HepG2 (cell line): ENCODE data around the gene SLC9A8. TPM values are rescaled to one million over a fixed set of nuclear protein-coding genes. Genes with fewer than 3 reads are reported as not detected.

ENCODE experiments used
- ARNT2 ChIP-seq: sonication (generic); formaldehyde crosslinking; IDR thresholded peaks from 2 replicates; pipeline ENCODE4 v1.8.0; 2022; ENCODE audit warnings: mild to moderate bottlenecking, low read depth, missing genetic modification reagents, moderate library complexity
- CAMTA2 ChIP-seq: sonication (generic); formaldehyde crosslinking; IDR thresholded peaks from 2 replicates; pipeline ENCODE4 v1.4.0; 2020; ENCODE audit warnings: mild to moderate bottlenecking, missing genetic modification reagents, borderline replicate concordance
- CREM ChIP-seq, 2 experiments: sonication (generic) in 1 of 2; formaldehyde crosslinking in 1 of 2; IDR thresholded peaks; 2 replicates each; pipeline versions ENCODE4 v1.4.0 to v1.6.1; 2016 to 2020; ENCODE audit warnings: antibody characterized with exemption in 1 of 2, mild to moderate bottlenecking in 1 of 2, missing genetic modification reagents in 1 of 2
- ETV6 ChIP-seq: sonication (generic); formaldehyde crosslinking; conservative IDR thresholded peaks from 2 replicates; pipeline ENCODE4 v1.4.0; 2020; ENCODE audit warnings: missing genetic modification reagents
- FOXA3 ChIP-seq: IDR thresholded peaks from 2 replicates; pipeline ENCODE4 v1.6.1; 2016; ENCODE audit warnings: missing genetic modification reagents, missing compliant biosample characterization
- GABPA ChIP-seq, 2 experiments: IDR thresholded peaks; 2 replicates each; pipeline ENCODE4 v1.6.1; 2011 to 2016; ENCODE audit warnings: low read depth in 2 of 2, low read length in 1 of 2, missing biosample characterization in 1 of 2, missing genetic modification characterization in 1 of 2
- HIVEP1 ChIP-seq: sonication (generic); formaldehyde crosslinking; IDR thresholded peaks from 2 replicates; pipeline ENCODE4 v1.4.0; 2020; ENCODE audit warnings: mild to moderate bottlenecking, missing genetic modification reagents
- HNRNPH1 ChIP-seq: fragments of 200-400 bp; formaldehyde crosslinking; optimal IDR thresholded peaks from 2 replicates; pipeline ENCODE3; 2017; ENCODE audit warnings: mild to moderate bottlenecking, low read depth, low read length
- HNRNPLL ChIP-seq: fragments of 200-400 bp; formaldehyde crosslinking; IDR thresholded peaks from 2 replicates; pipeline ENCODE4 v1.6.1; 2017; ENCODE audit warnings: mild to moderate bottlenecking, low read depth, low read length; ENCODE audit not compliant: poor library complexity, severe bottlenecking
- JARID2 ChIP-seq: sonication (generic); formaldehyde crosslinking; IDR thresholded peaks from 2 replicates; pipeline ENCODE4 v1.8.1; 2023; ENCODE audit warnings: missing genetic modification reagents, inconsistent platforms; ENCODE audit not compliant: insufficient replicate concordance
- NCOA5 ChIP-seq: sonication (generic); formaldehyde crosslinking; IDR thresholded peaks from 2 replicates; pipeline ENCODE4 v1.4.0; 2020; ENCODE audit warnings: missing genetic modification reagents
- PHF5A ChIP-seq: IDR thresholded peaks from one replicate; pipeline ENCODE4 v1.6.1; 2018; ENCODE audit warnings: low read depth, missing genetic modification reagents; ENCODE audit not compliant: unreplicated experiment
- RAD21 ChIP-seq: fragments of 450-650 bp; formaldehyde crosslinking; IDR thresholded peaks from 2 replicates; pipeline ENCODE4 v1.5.0; 2020; ENCODE audit warnings: mild to moderate bottlenecking
- SKI ChIP-seq: fragments of 450-650 bp; IDR thresholded peaks from one replicate; pipeline ENCODE4 v1.6.1; 2018; ENCODE audit warnings: mild to moderate bottlenecking; ENCODE audit not compliant: partially characterized antibody
- ZNF225 ChIP-seq: sonication (generic); formaldehyde crosslinking; IDR thresholded peaks from 2 replicates; pipeline ENCODE4 v1.4.0; 2020; ENCODE audit warnings: mild to moderate bottlenecking, missing genetic modification reagents
- ZNF30 ChIP-seq: sonication (generic); formaldehyde crosslinking; IDR thresholded peaks from 2 replicates; pipeline ENCODE4 v1.5.0; 2020; ENCODE audit warnings: mild to moderate bottlenecking, missing genetic modification reagents
- ZNF432 ChIP-seq: sonication (generic); formaldehyde crosslinking; IDR thresholded peaks from 2 replicates; pipeline ENCODE4 v1.5.0; 2020; ENCODE audit warnings: missing genetic modification reagents, mild to moderate bottlenecking, borderline replicate concordance
- ZNF7 ChIP-seq: IDR thresholded peaks from 2 replicates; pipeline ENCODE4 v1.6.1; 2016; ENCODE audit warnings: missing biosample characterization, missing genetic modification reagents
- ZSCAN21 ChIP-seq: sonication (generic); formaldehyde crosslinking; IDR thresholded peaks from 2 replicates; pipeline ENCODE4 v1.8.0; 2022; ENCODE audit warnings: mild to moderate bottlenecking, missing genetic modification reagents, moderate library complexity, borderline replicate concordance
- polyA plus RNA-seq, 8 experiments: library from polyadenylated mRNA; depleted of rRNA in 3 of 8; stranded (reverse) in 7 of 8; unstranded in 1 of 8; fragments of >200 nt; fragmentation: Illumina TruSeq in 4 of 8; extraction: Trizol in 4 of 8; gene quantifications; 2 replicates each; pipeline versions ENCODE4 v1.2.1 to v1.2.3, GENCODE V29; 2011 to 2016; ENCODE audit warnings: low read depth in 4 of 8, missing spikeins in 1 of 8, mixed read lengths in 1 of 8; ENCODE audit not compliant: insufficient read depth in 1 of 8
- total RNA-seq, 5 experiments: library from RNA; depleted of rRNA; stranded (reverse); fragments of >200 nt; fragmentation: Illumina TruSeq; extraction: Trizol; gene quantifications; 2 replicates each; pipeline ENCODE4 v1.2.3, GENCODE V29; 2016; ENCODE audit warnings: low read depth in 1 of 5
- TF ChIP-seq, protein P1 (sequence below): sonication (generic); formaldehyde crosslinking; IDR thresholded peaks from 2 replicates; pipeline ENCODE4 v1.4.0; 2020; ENCODE audit warnings: mild to moderate bottlenecking, low read depth, missing genetic modification reagents
- TF ChIP-seq, protein P2 (sequence below): sonication (generic); formaldehyde crosslinking; IDR thresholded peaks from 2 replicates; pipeline ENCODE4 v1.4.0; 2020; ENCODE audit warnings: missing genetic modification reagents
- TF ChIP-seq, protein P3 (sequence below): sonication (generic); formaldehyde crosslinking; IDR thresholded peaks from 2 replicates; pipeline ENCODE4 v1.5.1; 2020; ENCODE audit warnings: mild to moderate bottlenecking, missing genetic modification reagents, moderate library complexity

Gene SLC9A8
- total and polyA plus RNA-seq, 2 of the 13 experiments (the other 11 are each of a cell fraction or from before 2014, with no cell fraction given): 4.1 to 7.4 TPM

DNA sequence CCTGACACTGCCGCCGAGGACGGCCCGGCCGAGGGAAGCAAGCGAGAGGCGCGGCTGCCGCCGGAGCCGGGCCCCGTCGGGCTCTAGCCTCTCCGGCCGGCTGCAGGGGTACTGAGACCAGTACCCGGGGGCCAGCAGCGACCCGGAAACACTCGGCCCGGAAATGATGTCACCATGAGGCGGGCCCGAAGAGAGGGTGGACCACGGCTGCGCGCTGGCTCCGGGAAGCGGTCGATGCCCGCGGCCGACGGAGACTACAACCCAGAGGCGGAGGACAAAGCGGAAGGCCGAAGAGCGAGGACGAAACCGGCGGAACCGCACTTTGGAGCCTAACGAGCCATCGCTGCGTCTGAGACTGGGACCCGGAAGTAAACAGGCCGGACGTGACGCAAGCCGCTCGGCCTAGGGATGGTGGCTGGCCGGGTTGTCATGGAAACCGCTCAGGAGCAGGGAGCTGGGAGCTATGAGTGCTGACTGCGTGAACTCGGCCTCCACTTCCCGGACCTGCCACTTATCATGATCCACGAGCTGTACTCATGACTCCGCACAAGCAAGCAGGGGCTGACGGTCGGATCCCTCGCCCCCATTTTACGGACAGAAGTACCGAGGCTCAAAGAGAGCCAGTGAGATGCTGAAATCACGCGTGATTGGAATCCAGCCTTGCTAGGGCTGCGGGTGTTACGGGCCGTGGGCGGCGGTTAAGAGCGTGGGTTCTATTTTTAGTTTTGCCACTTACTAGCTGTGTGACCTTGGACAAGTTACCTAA lies 102.9 kb downstream of the SLC9A8 start, which contains the start of gene SPATA2 (continued):
- TF ChIP-seq CREM (IDR thresholded peaks at IDR 0.05) (peak; percentile 99), CREM (CRISPR knock-in tag; IDR thresholded peaks at IDR 0.05) (peak; percentile 76), RAD21 (CRISPR knock-in tag) (peak; percentile 51), ZNF432 (no peak), HNRNPLL (peak; percentile 76), ARNT2 (CRISPR knock-in tag) (peak; percentile 85; the same call in 1 of the 2 replicates), ZSCAN21 (CRISPR knock-in tag) (peak; percentile 100), ETV6 (CRISPR knock-in tag) (no peak; the same call in 1 of the 2 replicates), HIVEP1 (CRISPR knock-in tag) (peak; percentile 35), PHF5A (peak; percentile 16), JARID2 (CRISPR knock-in tag) (no peak), GABPA (IDR thresholded peaks at IDR 0.05; ENCODE audit: low read depth, low read length) (peak; percentile 78), GABPA (CRISPR knock-in tag; IDR thresholded peaks at IDR 0.05; ENCODE audit: low read depth) (peak; percentile 97), FOXA3 (CRISPR knock-in tag) (peak; percentile 64; the same call in 1 of the 2 replicates), HNRNPH1 (no peak), CAMTA2 (CRISPR knock-in tag) (peak; percentile 99), ZNF225 (CRISPR knock-in tag) (peak; percentile 84; the same call in 1 of the 2 replicates), NCOA5 (no peak), ZNF30 (CRISPR knock-in tag) (peak; percentile 90; the same call in 1 of the 2 replicates), SKI (no peak), ZNF7 (CRISPR knock-in tag) (no peak)
- TF ChIP-seq, protein P1, sequence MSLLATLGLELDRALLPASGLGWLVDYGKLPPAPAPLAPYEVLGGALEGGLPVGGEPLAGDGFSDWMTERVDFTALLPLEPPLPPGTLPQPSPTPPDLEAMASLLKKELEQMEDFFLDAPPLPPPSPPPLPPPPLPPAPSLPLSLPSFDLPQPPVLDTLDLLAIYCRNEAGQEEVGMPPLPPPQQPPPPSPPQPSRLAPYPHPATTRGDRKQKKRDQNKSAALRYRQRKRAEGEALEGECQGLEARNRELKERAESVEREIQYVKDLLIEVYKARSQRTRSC (CRISPR knock-in tag): peak; percentile 78; the same call in 1 of the 2 replicates
- TF ChIP-seq, protein P2, sequence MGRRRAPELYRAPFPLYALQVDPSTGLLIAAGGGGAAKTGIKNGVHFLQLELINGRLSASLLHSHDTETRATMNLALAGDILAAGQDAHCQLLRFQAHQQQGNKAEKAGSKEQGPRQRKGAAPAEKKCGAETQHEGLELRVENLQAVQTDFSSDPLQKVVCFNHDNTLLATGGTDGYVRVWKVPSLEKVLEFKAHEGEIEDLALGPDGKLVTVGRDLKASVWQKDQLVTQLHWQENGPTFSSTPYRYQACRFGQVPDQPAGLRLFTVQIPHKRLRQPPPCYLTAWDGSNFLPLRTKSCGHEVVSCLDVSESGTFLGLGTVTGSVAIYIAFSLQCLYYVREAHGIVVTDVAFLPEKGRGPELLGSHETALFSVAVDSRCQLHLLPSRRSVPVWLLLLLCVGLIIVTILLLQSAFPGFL (CRISPR knock-in tag): no peak
- TF ChIP-seq, protein P3, sequence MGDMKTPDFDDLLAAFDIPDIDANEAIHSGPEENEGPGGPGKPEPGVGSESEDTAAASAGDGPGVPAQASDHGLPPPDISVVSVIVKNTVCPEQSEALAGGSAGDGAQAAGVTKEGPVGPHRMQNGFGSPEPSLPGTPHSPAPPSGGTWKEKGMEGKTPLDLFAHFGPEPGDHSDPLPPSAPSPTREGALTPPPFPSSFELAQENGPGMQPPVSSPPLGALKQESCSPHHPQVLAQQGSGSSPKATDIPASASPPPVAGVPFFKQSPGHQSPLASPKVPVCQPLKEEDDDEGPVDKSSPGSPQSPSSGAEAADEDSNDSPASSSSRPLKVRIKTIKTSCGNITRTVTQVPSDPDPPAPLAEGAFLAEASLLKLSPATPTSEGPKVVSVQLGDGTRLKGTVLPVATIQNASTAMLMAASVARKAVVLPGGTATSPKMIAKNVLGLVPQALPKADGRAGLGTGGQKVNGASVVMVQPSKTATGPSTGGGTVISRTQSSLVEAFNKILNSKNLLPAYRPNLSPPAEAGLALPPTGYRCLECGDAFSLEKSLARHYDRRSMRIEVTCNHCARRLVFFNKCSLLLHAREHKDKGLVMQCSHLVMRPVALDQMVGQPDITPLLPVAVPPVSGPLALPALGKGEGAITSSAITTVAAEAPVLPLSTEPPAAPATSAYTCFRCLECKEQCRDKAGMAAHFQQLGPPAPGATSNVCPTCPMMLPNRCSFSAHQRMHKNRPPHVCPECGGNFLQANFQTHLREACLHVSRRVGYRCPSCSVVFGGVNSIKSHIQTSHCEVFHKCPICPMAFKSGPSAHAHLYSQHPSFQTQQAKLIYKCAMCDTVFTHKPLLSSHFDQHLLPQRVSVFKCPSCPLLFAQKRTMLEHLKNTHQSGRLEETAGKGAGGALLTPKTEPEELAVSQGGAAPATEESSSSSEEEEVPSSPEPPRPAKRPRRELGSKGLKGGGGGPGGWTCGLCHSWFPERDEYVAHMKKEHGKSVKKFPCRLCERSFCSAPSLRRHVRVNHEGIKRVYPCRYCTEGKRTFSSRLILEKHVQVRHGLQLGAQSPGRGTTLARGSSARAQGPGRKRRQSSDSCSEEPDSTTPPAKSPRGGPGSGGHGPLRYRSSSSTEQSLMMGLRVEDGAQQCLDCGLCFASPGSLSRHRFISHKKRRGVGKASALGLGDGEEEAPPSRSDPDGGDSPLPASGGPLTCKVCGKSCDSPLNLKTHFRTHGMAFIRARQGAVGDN (CRISPR knock-in tag): peak; percentile 95
